Dedifferentiated amniotic fluid mesenchymal stem cell (primary cell): Measurements from ENCODE around the gene RFNG.

Experiments used
- DNase-seq: peaks from one replicate; pipeline ENCODE4 v3.0.0-alpha.2; 2016; ENCODE audit errors: extremely low spot score

RFNG gene

DNA sequence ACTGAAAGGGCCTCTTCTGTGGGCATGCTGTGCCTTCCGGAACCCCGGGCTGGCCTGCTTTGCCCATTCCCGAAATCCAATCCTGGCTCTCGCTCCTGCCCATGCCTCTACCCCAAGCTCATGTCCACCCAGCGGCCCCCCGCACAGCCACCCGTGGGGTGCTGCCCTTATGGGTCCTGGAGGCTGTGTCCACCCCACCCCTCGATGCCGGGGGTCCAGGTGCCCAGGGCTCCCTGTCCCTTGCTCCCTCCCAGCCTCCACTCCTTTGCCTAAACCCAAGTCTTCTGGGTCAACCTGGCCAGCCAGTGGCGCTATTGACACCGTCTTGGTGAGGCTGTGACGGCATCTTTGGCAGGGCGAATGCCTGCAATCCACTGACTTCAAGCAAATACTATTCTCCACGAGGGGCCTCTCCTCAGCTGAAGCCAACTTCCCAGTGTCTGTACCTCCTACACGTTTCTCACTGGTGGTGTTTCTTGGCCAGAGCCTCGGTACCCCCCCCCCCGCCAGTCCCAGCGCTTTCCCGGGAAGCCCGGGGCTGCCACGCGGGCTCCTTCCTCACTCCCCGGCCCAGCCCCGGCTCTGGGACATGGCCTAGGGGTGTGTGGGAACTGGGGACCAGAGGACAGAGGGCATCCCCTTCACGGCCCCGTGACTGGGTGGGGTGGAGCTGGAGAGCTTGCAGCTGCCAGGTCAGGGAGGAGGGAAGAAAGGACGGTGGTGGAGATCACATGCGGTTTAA lies 26.2 kb upstream of the RFNG start:
- DNase-seq = no peak

DNA sequence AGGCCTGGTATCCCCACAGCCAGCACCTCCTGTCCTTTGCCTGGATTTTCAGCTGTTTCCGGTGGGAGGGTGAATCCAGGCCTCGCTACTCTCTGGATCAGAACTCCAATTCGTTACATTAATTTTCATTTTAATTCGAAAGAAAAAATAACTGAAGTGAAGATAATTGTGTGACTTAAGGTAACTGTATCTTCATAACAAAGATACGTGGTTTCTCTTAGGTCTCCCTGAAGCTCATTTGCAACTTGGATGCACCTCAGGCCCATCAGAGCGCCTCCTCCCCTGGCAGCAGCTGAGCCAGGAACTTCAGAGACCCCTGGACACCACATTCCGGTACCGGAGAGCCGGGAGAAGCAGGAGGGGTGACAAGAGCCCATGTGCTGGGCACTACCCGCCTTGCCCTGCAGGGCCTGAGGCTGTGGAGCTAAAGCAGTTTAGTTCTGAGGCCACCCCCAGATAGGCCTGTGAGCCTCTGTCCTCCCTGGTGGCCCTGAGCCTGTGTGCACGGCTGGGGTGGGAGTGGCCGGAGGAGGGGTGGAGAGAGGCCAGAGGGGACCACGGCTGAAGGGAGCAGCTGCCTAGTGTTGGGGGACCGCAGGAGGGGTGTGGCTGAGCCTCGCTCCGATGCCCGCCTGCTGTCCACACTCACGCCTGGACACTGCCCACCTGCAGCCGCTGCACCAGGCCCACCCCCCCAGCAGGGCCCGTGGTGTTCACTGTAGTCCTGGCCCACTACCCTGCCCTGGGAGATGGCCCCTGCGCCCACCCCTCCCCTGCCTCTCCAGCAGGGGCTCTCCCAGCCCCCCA lies 25.4 kb upstream of the RFNG start:
- no peak for DNase-seq

GRCh38 chr17:82076018-82076784 lies 24.6 kb upstream of the RFNG start:
- DNase-seq = no peak

GRCh38 chr17:82073446-82073845 lies 21.8 kb upstream of the RFNG start:
- no peak for DNase-seq

- no peak for DNase-seq
These were observed 21.2 kb upstream of the RFNG start for GRCh38 chr17:82072827-82073226.

- DNase-seq = no peak
These were observed 19.0 kb upstream of the RFNG start for GRCh38 chr17:82070611-82071010.

- DNase-seq = no peak
These were observed 14.2 kb upstream of the RFNG start, which contains the start of gene DUS1L for GRCh38 chr17:82065638-82066303. Gene DUS1L (minus strand): TSS chr17:82065804. CDS start chr17:82065059, 745 bp downstream.

- no peak for DNase-seq
These were observed 13.6 kb upstream of the RFNG start for GRCh38 chr17:82065193-82065637.

- no peak for DNase-seq
These were observed 13.0 kb upstream of the RFNG start for GRCh38 chr17:82064433-82065192.

- no peak for DNase-seq
These were observed 12.1 kb upstream of the RFNG start for GRCh38 chr17:82063424-82064415.

- DNase-seq = no peak
These were observed 11.4 kb upstream of the RFNG start for GRCh38 chr17:82062984-82063368.

- no peak for DNase-seq
These were observed 10.7 kb upstream of the RFNG start for GRCh38 chr17:82062076-82062983.

GRCh38 chr17:82061047-82061925 lies 9.7 kb upstream of the RFNG start:
- DNase-seq = no peak

DNA sequence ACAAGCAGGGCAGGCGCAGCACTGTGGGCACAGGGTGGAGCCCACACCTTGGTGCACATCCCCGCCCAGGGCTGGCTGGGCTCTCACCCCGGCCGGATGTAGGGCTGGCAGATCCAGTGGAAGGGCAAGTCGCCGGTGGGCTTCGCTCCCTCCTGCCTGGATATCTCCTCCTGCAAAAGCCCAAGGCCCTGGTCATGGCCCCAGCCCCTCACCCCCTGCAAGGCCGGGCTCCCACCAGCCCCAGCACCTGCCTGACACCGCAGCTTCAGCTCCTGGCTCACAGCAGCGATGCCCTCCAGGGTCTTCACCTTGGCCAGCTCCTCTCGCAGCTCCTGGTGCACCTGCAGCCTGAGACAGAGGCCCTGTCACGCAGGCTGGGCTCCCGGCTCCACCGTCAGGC lies 9.0 kb upstream of the RFNG start:
- no peak for DNase-seq

DNA sequence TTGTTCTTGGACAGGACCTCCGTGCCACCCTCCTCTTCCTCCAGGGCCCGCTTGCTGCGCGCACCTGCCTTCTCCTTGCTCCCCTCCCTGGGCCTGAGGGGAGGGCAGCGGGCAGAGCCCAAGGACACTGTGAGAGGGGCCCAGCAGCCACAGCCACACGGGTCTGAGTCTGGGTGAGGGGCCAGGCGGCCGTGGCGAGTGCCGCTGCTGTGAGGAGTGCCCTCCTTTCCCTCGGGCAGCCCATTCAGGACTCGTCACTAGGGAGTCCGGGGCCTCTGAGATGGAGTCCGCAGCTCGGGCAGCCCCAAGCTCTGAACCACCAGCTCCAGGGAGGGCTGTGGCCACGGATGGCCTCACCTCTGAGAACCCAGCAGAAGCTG lies 8.4 kb upstream of the RFNG start:
- no peak for DNase-seq

GRCh38 chr17:82059272-82060000 lies 7.8 kb upstream of the RFNG start:
- DNase-seq = no peak

GRCh38 chr17:82058855-82059249 lies 7.2 kb upstream of the RFNG start:
- no peak for DNase-seq
